HepG2 (cell line): ENCODE results near the gene TNFRSF21. TPM values are rescaled to one million over a fixed set of nuclear protein-coding genes. Genes with fewer than 3 reads are reported as not detected.

Experiments
- ATAC-seq: fragments of 200-7000 bp; cut with Tn5 transposase; 3 replicates; pipeline ENCODE4 v1.9.1; 2020; ENCODE audit warnings: mild to moderate bottlenecking, moderate library complexity
- BruUV-seq: library from RNA; stranded (reverse); fragments of 400-500 nt; replicated peaks from 2 replicates; lab custom pipeline; 2021; lab: Mats Ljungman, UMichigan
- CTCF ChIA-PET: fragments of 300-600 bp; formaldehyde crosslinking; extraction: SDS; loops from one replicate; lab custom pipeline; 2021; ENCODE audit warnings: low total read pairs, inconsistent platforms, low intra/inter-chr PET ratio; lab: Yijun Ruan, JAX
- POLR2A ChIA-PET: fragments of 350-600 bp; sonication (Branson Sonifier 250); formaldehyde crosslinking; loops from one replicate; lab custom pipeline; 2020; ENCODE audit warnings: antibody characterized with exemption, inconsistent platforms; lab: Yijun Ruan, JAX
- DNase-seq: peaks from one replicate; pipeline ENCODE4 v3.0.0-alpha.2; 2015; ENCODE audit warnings: low spot score
- FAIRE-seq: peaks from 3 replicates; lab custom pipeline; 2011; peaks lifted over from hg19 to GRCh38; lab: Jason Lieb, UNC
- H2AFZ ChIP-seq: one replicate; pipeline ENCODE4 v1.6.1; 2011; ENCODE audit warnings: low read length, inconsistent platforms
- H3K27ac ChIP-seq: fragments of 300-600 bp; 3 replicates; pipeline ENCODE4 v1.8.0; 2011; ENCODE audit warnings: mixed run types, mild to moderate bottlenecking, mixed read lengths, low read length, inconsistent platforms; ENCODE audit not compliant: insufficient read depth; ENCODE audit errors: extremely low read length
- H3K27me3 ChIP-seq, 2 experiments: fragments of 200-600 bp in 1 of 2; 2 replicates in 1 of 2; 3 replicates in 1 of 2; pipeline versions ENCODE4 v1.6.0 to v1.8.0; 2011; ENCODE audit warnings: low read length in 2 of 2, mild to moderate bottlenecking in 2 of 2, moderate library complexity in 2 of 2, inconsistent platforms in 1 of 2; ENCODE audit not compliant: insufficient read depth in 2 of 2, control insufficient read depth in 1 of 2
- H3K36me3 ChIP-seq, 2 experiments: fragments of 200-600 bp in 1 of 2; replicated peaks in 1 of 2; 2 replicates in 1 of 2; 3 replicates in 1 of 2; pipeline versions ENCODE4 v1.5.1 to v1.8.0; 2011; ENCODE audit warnings: low read length in 2 of 2, inconsistent platforms in 1 of 2; ENCODE audit not compliant: insufficient read depth in 2 of 2, control insufficient read depth in 1 of 2
- H3K4me1 ChIP-seq: 2 replicates; pipeline ENCODE4 v1.5.1; 2012; ENCODE audit warnings: low read length, inconsistent platforms; ENCODE audit not compliant: insufficient read depth
- H3K4me2 ChIP-seq: 2 replicates; pipeline ENCODE4 v1.6.0; 2011; ENCODE audit warnings: low read depth, low read length, inconsistent platforms
- H3K4me3 ChIP-seq, 3 experiments: fragments of 200-600 bp in 1 of 3; sonication (generic), shearing (Covaris generic) in 1 of 3; replicated peaks in 1 of 3; 2 replicates each; pipeline ENCODE4 v1.5.1; 2011 to 2016; ENCODE audit warnings: low read length in 3 of 3, inconsistent platforms in 2 of 3, low read depth in 2 of 3, mild to moderate bottlenecking in 2 of 3, control low read depth in 1 of 3, mixed read lengths in 1 of 3; ENCODE audit not compliant: insufficient read depth in 1 of 3
- H3K79me2 ChIP-seq: one replicate; pipeline ENCODE4 v1.6.1; 2011; ENCODE audit warnings: low read length, inconsistent platforms; ENCODE audit not compliant: insufficient read depth
- H3K9ac ChIP-seq: 2 replicates; pipeline ENCODE4 v1.6.0; 2011; ENCODE audit warnings: mild to moderate bottlenecking, low read depth, low read length, inconsistent platforms; ENCODE audit not compliant: insufficient read depth
- H3K9me3 ChIP-seq: 2 replicates; pipeline ENCODE4 v1.5.1; 2012; ENCODE audit warnings: mild to moderate bottlenecking, low read length
- H4K20me1 ChIP-seq: 2 replicates; pipeline ENCODE4 v1.6.0; 2011; ENCODE audit warnings: inconsistent platforms, mild to moderate bottlenecking, low read length, moderate library complexity; ENCODE audit not compliant: insufficient read depth
- AFF4 ChIP-seq: sonication (generic); formaldehyde crosslinking; IDR thresholded peaks from 2 replicates; pipeline ENCODE4 v1.4.0; 2020; ENCODE audit warnings: missing genetic modification reagents
- POLR2G ChIP-seq: fragments of 200-400 bp; formaldehyde crosslinking; IDR thresholded peaks from 2 replicates; pipeline ENCODE4 v1.6.1; 2018; ENCODE audit warnings: mild to moderate bottlenecking, low read depth, low read length, moderate library complexity
- RBM39 ChIP-seq: fragments of 200-400 bp; formaldehyde crosslinking; IDR thresholded peaks from one replicate; pipeline ENCODE4 v1.6.1; 2018; ENCODE audit warnings: antibody characterized with exemption, mild to moderate bottlenecking, low read depth, low read length; ENCODE audit not compliant: poor library complexity, severe bottlenecking
- WGBS: methylation state at CpG from one replicate; pipeline ENCODE4 v1.1.6; 2017; ENCODE audit warnings: low lambda C conversion rate; 5-methylcytosine and 5-hydroxymethylcytosine counted together
- in situ Hi-C: cut with HindIII; loops from 2 replicates; pipeline ENCODE4 v1.10.0; 2017; ENCODE audit warnings: low pct_unique_long_range_greater_than_20kb; ENCODE audit not compliant: extremely low pct_ligation_motif_present
- intact Hi-C: fragments of 100-400 bp; cut with micrococcal nuclease; formaldehyde crosslinking; loops from one replicate; pipeline ENCODE4 v1.10.0; 2022; ENCODE audit not compliant: unreplicated experiment
- polyA plus RNA-seq, 8 experiments: library from polyadenylated mRNA; depleted of rRNA in 3 of 8; stranded (reverse) in 7 of 8; unstranded in 1 of 8; fragments of >200 nt; fragmentation: Illumina TruSeq in 4 of 8; extraction: Trizol in 4 of 8; gene quantifications; 2 replicates each; pipeline versions ENCODE4 v1.2.1 to v1.2.3, GENCODE V29; 2011 to 2016; ENCODE audit warnings: low read depth in 4 of 8, missing spikeins in 1 of 8, mixed read lengths in 1 of 8; ENCODE audit not compliant: insufficient read depth in 1 of 8
- total RNA-seq, 5 experiments: library from RNA; depleted of rRNA; stranded (reverse); fragments of >200 nt; fragmentation: Illumina TruSeq; extraction: Trizol; gene quantifications; 2 replicates each; pipeline ENCODE4 v1.2.3, GENCODE V29; 2016; ENCODE audit warnings: low read depth in 1 of 5
- TF ChIP-seq, protein P1 (sequence below): sonication (generic); formaldehyde crosslinking; IDR thresholded peaks from 2 replicates; pipeline ENCODE4 v1.5.1; 2020; ENCODE audit warnings: missing genetic modification reagents, mild to moderate bottlenecking, borderline replicate concordance

TNFRSF21 gene
- total and polyA plus RNA-seq, 2 of the 13 experiments (the other 11 are each of a cell fraction or from before 2014, with no cell fraction given) = 24.8 to 46.3 TPM

DNA sequence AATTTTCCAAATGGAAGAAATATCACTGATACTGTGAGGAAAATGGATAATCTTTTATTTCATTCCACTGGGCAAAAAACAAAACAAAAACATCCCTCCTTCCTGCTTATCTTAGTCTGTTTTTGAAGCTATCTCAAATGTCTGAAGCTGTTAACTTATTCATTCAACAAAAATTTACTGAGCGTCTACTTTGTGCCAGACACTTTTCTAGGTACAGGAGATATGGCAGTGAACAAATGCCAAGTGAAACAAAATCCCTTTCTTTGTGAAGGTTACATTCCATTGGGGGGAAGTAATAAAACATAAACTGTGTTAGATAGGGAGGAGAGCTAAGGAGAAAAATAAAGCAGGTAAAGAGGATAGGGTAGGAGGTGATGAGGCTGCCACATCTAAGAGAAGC is 47.5 kb downstream of the TNFRSF21 start (continued):
- TF ChIP-seq AFF4 = no peak

GRCh38 chr6:47261191-47261590 is 48.5 kb downstream of the TNFRSF21 start:
- Histone ChIP-seq H3K36me3 (peaks cover 30 to 93% of the 10 kb centered on the region in 2 experiments), H4K20me1 (peaks cover 33% of the 10 kb centered on the region; the same call in 1 of the 2 replicates), H3K79me2 (peaks cover 49% of the 10 kb centered on the region), H3K4me1 (no peaks in the 10 kb centered on the region), H3K9ac (no peak overlapping the region)
- BruUV-seq = no TSS peak
- POLR2A ChIA-PET = no interaction called here
- TF ChIP-seq, protein P1, sequence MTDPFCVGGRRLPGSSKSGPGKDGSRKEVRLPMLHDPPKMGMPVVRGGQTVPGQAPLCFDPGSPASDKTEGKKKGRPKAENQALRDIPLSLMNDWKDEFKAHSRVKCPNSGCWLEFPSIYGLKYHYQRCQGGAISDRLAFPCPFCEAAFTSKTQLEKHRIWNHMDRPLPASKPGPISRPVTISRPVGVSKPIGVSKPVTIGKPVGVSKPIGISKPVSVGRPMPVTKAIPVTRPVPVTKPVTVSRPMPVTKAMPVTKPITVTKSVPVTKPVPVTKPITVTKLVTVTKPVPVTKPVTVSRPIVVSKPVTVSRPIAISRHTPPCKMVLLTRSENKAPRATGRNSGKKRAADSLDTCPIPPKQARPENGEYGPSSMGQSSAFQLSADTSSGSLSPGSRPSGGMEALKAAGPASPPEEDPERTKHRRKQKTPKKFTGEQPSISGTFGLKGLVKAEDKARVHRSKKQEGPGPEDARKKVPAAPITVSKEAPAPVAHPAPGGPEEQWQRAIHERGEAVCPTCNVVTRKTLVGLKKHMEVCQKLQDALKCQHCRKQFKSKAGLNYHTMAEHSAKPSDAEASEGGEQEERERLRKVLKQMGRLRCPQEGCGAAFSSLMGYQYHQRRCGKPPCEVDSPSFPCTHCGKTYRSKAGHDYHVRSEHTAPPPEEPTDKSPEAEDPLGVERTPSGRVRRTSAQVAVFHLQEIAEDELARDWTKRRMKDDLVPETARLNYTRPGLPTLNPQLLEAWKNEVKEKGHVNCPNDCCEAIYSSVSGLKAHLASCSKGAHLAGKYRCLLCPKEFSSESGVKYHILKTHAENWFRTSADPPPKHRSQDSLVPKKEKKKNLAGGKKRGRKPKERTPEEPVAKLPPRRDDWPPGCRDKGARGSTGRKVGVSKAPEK = no peak
- TF ChIP-seq POLR2G = peak; percentile 30
- no peak for TF ChIP-seq RBM39
- TF ChIP-seq, all 625 proteins: peak for 1
- FAIRE-seq (no peak), ATAC-seq (peak; percentile 29; the same call in 2 of the 3 replicates), DNase-seq (no peak)
- Histone ChIP-seq H3K9me3 (no peaks in the 10 kb centered on the region), H3K4me3 (no peak overlapping the region), H3K27me3 (no peaks in the 10 kb centered on the region), H3K4me2 (no peak overlapping the region), H2AFZ (no peak overlapping the region), H3K27ac (no peak overlapping the region)
- in situ Hi-C loops (no loop called here), intact Hi-C loops (loop anchor here (5.0 kb wide), 1 partner anchor 46 kb away; the partner anchor contains the start of gene TNFRSF21)
- CTCF ChIA-PET = no interaction called here
- WGBS = 100% methylated on average over 1 of the region's 1 CpG
